Suprapubic skin (tissue), 4 donors: ENCODE measurements around the gene ITGA3. TPM values are rescaled to one million over a fixed set of nuclear protein-coding genes. Genes with fewer than 3 reads are reported as not detected.

Experiments
- DNase-seq, 2 donors: peaks; one replicate each; pipeline ENCODE4 v3.0.0-alpha.2; 2019; ENCODE audit warnings: low spot score in 2 of 2
- H3K27ac ChIP-seq: fragments of 200-600 bp; sonication (generic); one replicate; pipeline ENCODE4 v1.5.1; 2019
- H3K27me3 ChIP-seq: fragments of 200-600 bp; sonication (generic); one replicate; pipeline ENCODE4 v1.5.1; 2019
- H3K36me3 ChIP-seq: fragments of 200-600 bp; sonication (generic); one replicate; pipeline ENCODE4 v1.5.1; 2019
- H3K4me1 ChIP-seq: fragments of 200-600 bp; sonication (generic); one replicate; pipeline ENCODE4 v1.5.1; 2019
- H3K4me3 ChIP-seq: fragments of 200-600 bp; sonication (generic); one replicate; pipeline ENCODE4 v1.5.1; 2019; ENCODE audit warnings: mild to moderate bottlenecking
- H3K9me3 ChIP-seq: fragments of 200-600 bp; sonication (generic); one replicate; pipeline ENCODE4 v1.5.1; 2019
- CTCF ChIP-seq, 2 donors: fragments of 200-600 bp in 1 of 2; fragments of 450-650 bp in 1 of 2; sonication (generic) in 1 of 2; IDR thresholded peaks; one replicate each; pipeline ENCODE4 v1.5.1; 2016 to 2019; ENCODE audit warnings: antibody characterized with exemption in 2 of 2, mild to moderate bottlenecking in 1 of 2, moderate library complexity in 1 of 2
- EP300 ChIP-seq: sonication (generic); formaldehyde crosslinking; IDR thresholded peaks from one replicate; pipeline ENCODE4 v1.6.1; 2017; ENCODE audit warnings: antibody characterized with exemption
- POLR2A ChIP-seq, 2 donors: fragments of 450-650 bp; IDR thresholded peaks; one replicate each; pipeline ENCODE4 v1.6.1; 2017; ENCODE audit warnings: antibody characterized with exemption in 2 of 2, mild to moderate bottlenecking in 2 of 2, moderate library complexity in 2 of 2
- POLR2AphosphoS5 ChIP-seq, 3 donors: sonication (generic); formaldehyde crosslinking; IDR thresholded peaks; one replicate each; pipeline ENCODE4 v1.6.1; 2017; ENCODE audit warnings: antibody characterized with exemption in 3 of 3
- WGBS: methylation state at CpG from one replicate; pipeline ENCODE4 v1.1.5; 2018; 5-methylcytosine and 5-hydroxymethylcytosine counted together
- total RNA-seq, 4 donors: library from RNA; depleted of rRNA; stranded (reverse); fragments of >200 nt; gene quantifications; one replicate each; pipeline ENCODE4 v1.1.0, GENCODE V29; 2016

Gene ITGA3
- total RNA-seq: 100 to 1,000 TPM in 3 of 4 donors, 10 to 100 TPM in 1; 85.9 to 229 (median 198) TPM

GRCh38 chr17:50055426-50056216 is at the start of gene ITGA3:
Gene ITGA3 (plus strand): TSS chr17:50056110. CDS start chr17:50056440, 330 bp downstream.
- DNase-seq: peak in 1 of 2 donors; percentile 88
- TF ChIP-seq POLR2A (IDR thresholded peaks at IDR 0.05) (no peak), POLR2AphosphoS5 (IDR thresholded peaks at IDR 0.05) (no peak), EP300 (no peak), CTCF (IDR thresholded peaks at IDR 0.05) (no peak)
- Histone ChIP-seq H3K4me1 (peaks cover 74% of the 10 kb centered on the region), H3K36me3 (no peaks in the 10 kb centered on the region), H3K27me3 (no peaks in the 10 kb centered on the region), H3K4me3 (peak within 1 kb of the TSS; percentile 76), H3K27ac (peak within 1 kb of the TSS; percentile 86), H3K9me3 (no peaks in the 10 kb centered on the region)
- 1% methylated on average over 21 of the region's 65 CpGs for WGBS

DNA sequence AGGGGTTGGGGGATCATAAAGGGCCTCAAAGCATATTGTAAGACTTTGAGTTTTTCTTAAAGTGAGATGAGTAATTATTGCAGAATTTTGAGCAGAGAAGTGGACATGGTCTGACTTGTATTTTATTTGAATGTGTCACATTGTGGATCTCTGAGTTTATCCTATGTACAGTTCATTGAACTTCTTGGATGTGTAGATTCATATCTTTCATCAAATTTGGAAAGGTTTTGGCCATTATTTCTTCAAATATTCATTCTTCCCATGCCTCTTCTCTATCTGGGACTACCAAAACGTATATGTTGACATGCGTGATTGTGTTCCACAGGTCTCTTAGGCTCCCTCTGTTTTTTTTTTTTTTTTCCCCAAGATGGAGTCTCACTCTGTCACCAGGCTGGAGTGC is 46.6 kb upstream of the ITGA3 start:
- Histone ChIP-seq H3K36me3 (no peaks in the 10 kb centered on the region), H3K4me3 (no peak overlapping the region), H3K27me3 (peaks cover 3% of the 10 kb centered on the region), H3K4me1 (no peaks in the 10 kb centered on the region), H3K9me3 (no peaks in the 10 kb centered on the region), H3K27ac (no peak overlapping the region)
- TF ChIP-seq EP300: no peak
- no peak for TF ChIP-seq CTCF (IDR thresholded peaks at IDR 0.05)
- TF ChIP-seq POLR2AphosphoS5 (IDR thresholded peaks at IDR 0.05): no peak
- TF ChIP-seq POLR2A (IDR thresholded peaks at IDR 0.05): no peak
- no peak for DNase-seq
- 80% methylated on average over 2 of the region's 2 CpGs for WGBS

DNA sequence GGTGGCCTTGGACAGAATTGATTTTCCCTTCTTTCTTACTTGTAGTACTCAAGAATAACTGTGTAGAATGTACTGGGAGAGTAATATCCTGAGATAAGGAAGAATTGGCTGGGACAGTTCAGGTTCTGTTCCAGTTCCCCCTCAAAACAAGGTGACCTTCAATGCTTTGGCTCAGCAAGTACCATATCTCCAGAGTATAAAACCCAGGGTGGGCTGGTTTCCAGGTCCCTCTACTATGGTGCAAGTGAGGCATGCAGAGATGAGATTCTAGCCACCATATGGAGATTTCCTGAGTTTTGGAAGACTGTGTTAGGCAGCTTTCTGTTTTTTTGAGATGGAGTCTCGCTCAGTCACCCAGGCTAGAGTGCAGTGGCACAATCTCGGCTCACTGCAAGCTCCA is 42.8 kb upstream of the ITGA3 start:
- Histone ChIP-seq H3K27ac (no peak overlapping the region), H3K4me1 (no peaks in the 10 kb centered on the region), H3K36me3 (no peaks in the 10 kb centered on the region), H3K27me3 (no peaks in the 10 kb centered on the region), H3K4me3 (no peak overlapping the region), H3K9me3 (no peaks in the 10 kb centered on the region)
- no peak for DNase-seq
- TF ChIP-seq EP300 (no peak), POLR2A (IDR thresholded peaks at IDR 0.05) (no peak), POLR2AphosphoS5 (IDR thresholded peaks at IDR 0.05) (no peak), CTCF (IDR thresholded peaks at IDR 0.05) (no peak)
- 68% methylated on average over 2 of the region's 2 CpGs for WGBS

GRCh38 chr17:50014471-50015088 is 41.3 kb upstream of the ITGA3 start:
- TF ChIP-seq CTCF (IDR thresholded peaks at IDR 0.05) (no peak), EP300 (no peak), POLR2A (IDR thresholded peaks at IDR 0.05) (no peak), POLR2AphosphoS5 (IDR thresholded peaks at IDR 0.05) (no peak)

GRCh38 chr17:50015146-50015545 is 40.8 kb upstream of the ITGA3 start:
- H3K27me3 ChIP-seq: no peaks in the 10 kb centered on the region

More at GRCh38 chr17:50014471-50015088, 41.3 kb upstream of the ITGA3 start:
- DNase-seq: no peak
- Histone ChIP-seq H3K27ac (no peak overlapping the region), H3K36me3 (no peaks in the 10 kb centered on the region), H3K4me3 (no peak overlapping the region), H3K27me3 (no peaks in the 10 kb centered on the region), H3K4me1 (no peaks in the 10 kb centered on the region), H3K9me3 (no peaks in the 10 kb centered on the region)
- WGBS: 31% methylated on average over 1 of the region's 1 CpG

More at GRCh38 chr17:50015146-50015545, 40.8 kb upstream of the ITGA3 start:
- Histone ChIP-seq H3K36me3 (no peaks in the 10 kb centered on the region), H3K4me3 (no peak overlapping the region), H3K4me1 (no peaks in the 10 kb centered on the region), H3K27ac (no peak overlapping the region), H3K9me3 (no peaks in the 10 kb centered on the region)
- DNase-seq: no peak
- WGBS: 85% methylated on average over 2 of the region's 2 CpGs
- TF ChIP-seq POLR2A (IDR thresholded peaks at IDR 0.05) (no peak), CTCF (IDR thresholded peaks at IDR 0.05) (no peak), EP300 (no peak), POLR2AphosphoS5 (IDR thresholded peaks at IDR 0.05) (no peak)
